Measurements from ENCODE around the gene MCF2L. TPM values are rescaled to one million over a fixed set of nuclear protein-coding genes. Genes with fewer than 3 reads are reported as not detected.

Gene MCF2L
- total and polyA plus RNA-seq, 2 experiments from 2014 or later = 4.8 to 25.6 TPM

GRCh38 chr13:113148407-113148806 is 179.4 kb downstream of the MCF2L start (continued):
- TF ChIP-seq ZNF462 (CRISPR knock-in tag; IDR thresholded peaks at IDR 0.05) = no peak
- no peak for TF ChIP-seq STAT1 (IDR thresholded peaks at IDR 0.05; ENCODE audit: unreplicated experiment)
- TF ChIP-seq CTCF (conservative IDR thresholded peaks at IDR 0.05; ENCODE audit: low read depth in 2 of 2) = no peak

GRCh38 chr13:113148940-113149503 is 180.0 kb downstream of the MCF2L start:
- Mint-ChIP-seq H3K36me3 (ENCODE audit: low read depth) (no peaks in the 10 kb centered on the region; the same call in 2 of the 3 replicates), H3K4me1 (peaks cover 10% of the 10 kb centered on the region), H3K9me3 (no peaks in the 10 kb centered on the region), H3K4me3 (no peak overlapping the region), H3K27ac (no peak overlapping the region), H3K27me3 (ENCODE audit: insufficient read depth, low read depth, poor library complexity) (peaks cover 27% of the 10 kb centered on the region)
- no peak overlapping the region for H3K4me3 ChIP-seq
- 0 out of 2 replicates have a peak, but pooled peaks cover 4% of the 10 kb centered on the region for H3K4me1 ChIP-seq (ENCODE audit: insufficient read depth)
- H3K27ac ChIP-seq (ENCODE audit: low read depth) = no peak overlapping the region
- no peak overlapping the region for H2AFZ ChIP-seq
- H3K36me3 ChIP-seq (ENCODE audit: insufficient read depth) = no peaks in the 10 kb centered on the region
- no peaks in the 10 kb centered on the region for H3K9me2 ChIP-seq (ENCODE audit: insufficient read depth)
- DNase-seq (ENCODE audit: low spot score) = no peak
- H3K79me2 ChIP-seq (replicated peaks; ENCODE audit: insufficient read depth) = no peaks in the 10 kb centered on the region
- H4K20me1 ChIP-seq (replicated peaks; ENCODE audit: insufficient read depth) = no peaks in the 10 kb centered on the region
- H3F3A ChIP-seq (replicated peaks; ENCODE audit: low read depth) = peaks cover 13% of the 10 kb centered on the region
- no peak overlapping the region for H3K4me2 ChIP-seq
- peaks cover 22% of the 10 kb centered on the region for H3K27me3 ChIP-seq (ENCODE audit: insufficient read depth)
- no peak for ATAC-seq
- TF ChIP-seq JUNB (IDR thresholded peaks at IDR 0.05; ENCODE audit: unreplicated experiment) (no peak), ETS1 (IDR thresholded peaks at IDR 0.05) (no peak), ZNF462 (CRISPR knock-in tag; IDR thresholded peaks at IDR 0.05) (no peak), STAT1 (IDR thresholded peaks at IDR 0.05; ENCODE audit: unreplicated experiment) (no peak), POLR2AphosphoS5 (IDR thresholded peaks at IDR 0.05; ENCODE audit: low read depth) (no peak)
